GM12878 (cell line): ENCODE results near the gene NTM. TPM values are rescaled to one million over a fixed set of nuclear protein-coding genes. Genes with fewer than 3 reads are reported as not detected.

Experiments
- ATAC-seq: fragments of 200-7000 bp; cut with Tn5 transposase; 3 replicates; pipeline ENCODE4 v1.9.1; 2020; ENCODE audit warnings: mild to moderate bottlenecking, moderate library complexity
- BruUV-seq: library from RNA; stranded (reverse); fragments of 400-500 nt; replicated peaks from 2 replicates; lab custom pipeline; 2021; lab: Mats Ljungman, UMichigan
- CTCF ChIA-PET: fragments of 300-600 bp; sonication (Branson Sonifier 250); formaldehyde crosslinking; extraction: SDS; loops from one replicate; lab custom pipeline; 2021; ENCODE audit warnings: inconsistent platforms; lab: Yijun Ruan, JAX
- POLR2A ChIA-PET: fragments of 350-600 bp; formaldehyde crosslinking; extraction: SDS; loops from one replicate; lab custom pipeline; 2021; ENCODE audit warnings: inconsistent platforms; lab: Charles Lee
- RAD21 ChIA-PET: fragments of 300-600 bp; sonication (Branson Sonifier 250); formaldehyde crosslinking; loops from one replicate; lab custom pipeline; 2023; ENCODE audit warnings: antibody characterized with exemption; ENCODE audit not compliant: unreplicated experiment; lab: Charles Lee
- SMC1A ChIA-PET: fragments of 300-600 bp; sonication (Branson Sonifier 250); formaldehyde crosslinking; loops from one replicate; lab custom pipeline; 2023; ENCODE audit not compliant: unreplicated experiment, uncharacterized antibody; lab: Charles Lee
- DNase-seq: peaks from one replicate; pipeline ENCODE4 v3.0.0-alpha.2; 2011; ENCODE audit warnings: low read depth, low spot score
- FAIRE-seq: peaks from 3 replicates; lab custom pipeline; 2011; peaks lifted over from hg19 to GRCh38; lab: Jason Lieb, UNC
- H2AFZ ChIP-seq: 2 replicates; pipeline ENCODE4 v1.6.0; 2011; ENCODE audit warnings: low read depth, low read length, control low read depth; ENCODE audit not compliant: control insufficient read depth
- H3K27ac ChIP-seq: 2 replicates; pipeline ENCODE4 v1.5.1; 2011; ENCODE audit warnings: control low read depth; ENCODE audit not compliant: control insufficient read depth, insufficient read depth
- H3K27me3 ChIP-seq, 2 experiments: replicated peaks in 1 of 2; 2 replicates each; pipeline versions ENCODE4 v1.6.0 to v1.6.1; 2011; ENCODE audit warnings: low read length in 1 of 2; ENCODE audit not compliant: control insufficient read depth in 2 of 2, insufficient read depth in 2 of 2
- H3K36me3 ChIP-seq, 2 experiments: 2 replicates each; pipeline ENCODE4 v1.5.1; 2011; ENCODE audit warnings: low read length in 1 of 2; ENCODE audit not compliant: control insufficient read depth in 2 of 2, insufficient read depth in 2 of 2
- H3K4me1 ChIP-seq: 2 replicates; pipeline ENCODE4 v1.6.1; 2011; ENCODE audit warnings: mild to moderate bottlenecking, low read length, moderate library complexity, mixed read lengths; ENCODE audit not compliant: control insufficient read depth, insufficient read depth
- H3K4me2 ChIP-seq: 2 replicates; pipeline ENCODE4 v1.6.0; 2011; ENCODE audit warnings: control low read depth; ENCODE audit not compliant: control insufficient read depth, insufficient read depth
- H3K4me3 ChIP-seq: fragments of 200-600 bp; sonication (generic); 2 replicates; pipeline ENCODE4 v1.5.1; 2016
- H3K79me2 ChIP-seq: 2 replicates; pipeline ENCODE4 v1.6.0; 2011; ENCODE audit warnings: low read length; ENCODE audit not compliant: control insufficient read depth, insufficient read depth
- H3K9ac ChIP-seq: 2 replicates; pipeline ENCODE4 v1.8.0; 2011; ENCODE audit warnings: low read length, control low read depth, mixed read lengths; ENCODE audit not compliant: control insufficient read depth, insufficient read depth
- H3K9me3 ChIP-seq: replicated peaks from 3 replicates; pipeline ENCODE4 v1.5.1; 2011; ENCODE audit warnings: mild to moderate bottlenecking, low read length; ENCODE audit not compliant: control insufficient read depth, insufficient read depth
- H4K20me1 ChIP-seq: 2 replicates; pipeline ENCODE4 v1.6.0; 2011; ENCODE audit not compliant: control insufficient read depth, insufficient read depth
- ATF7 ChIP-seq: fragments of 450-650 bp; IDR thresholded peaks from 2 replicates; pipeline ENCODE4 v1.6.1; 2016; ENCODE audit warnings: low read depth, mild to moderate bottlenecking
- CHD1 ChIP-seq: IDR thresholded peaks from 2 replicates; pipeline ENCODE4 v1.6.1; 2012; ENCODE audit warnings: low read depth, low read length, improper control_type of control experiment
- EZH2 ChIP-seq: IDR thresholded peaks from 2 replicates; pipeline ENCODE4 v1.6.1; 2012; ENCODE audit warnings: low read depth, mild to moderate bottlenecking, control low read depth, inconsistent platforms, low read length, borderline replicate concordance; ENCODE audit not compliant: control insufficient read depth
- POLR2AphosphoS5 ChIP-seq: IDR thresholded peaks from 2 replicates; pipeline ENCODE4 v1.6.1; 2011; ENCODE audit warnings: mild to moderate bottlenecking, low read length, inconsistent platforms
- RAD21 ChIP-seq: IDR thresholded peaks from 2 replicates; pipeline ENCODE4 v1.6.1; 2011; ENCODE audit warnings: mild to moderate bottlenecking, low read depth, low read length, moderate library complexity; ENCODE audit not compliant: insufficient read depth
- SIN3A ChIP-seq: IDR thresholded peaks from 2 replicates; pipeline ENCODE4 v1.6.1; 2012; ENCODE audit warnings: low read depth, low read length, improper control_type of control experiment
- WRNIP1 ChIP-seq: IDR thresholded peaks from 2 replicates; pipeline ENCODE4 v1.6.1; 2011; ENCODE audit warnings: low read depth, low read length, improper control_type of control experiment, borderline replicate concordance
- ZNF274 ChIP-seq: IDR thresholded peaks from one replicate; pipeline ENCODE4 v1.8.0; 2011; ENCODE audit not compliant: insufficient read length, insufficient read depth
- ZSCAN29 ChIP-seq: fragments of 450-650 bp; IDR thresholded peaks from 2 replicates; pipeline ENCODE4 v1.6.1; 2017; ENCODE audit warnings: mild to moderate bottlenecking, moderate library complexity
- WGBS: methylation state at CpG from one replicate; pipeline ENCODE4 v1.1.6; 2016; ENCODE audit warnings: low lambda C conversion rate; ENCODE audit not compliant: insufficient replicate concordance, insufficient coverage; ENCODE audit errors: missing lambda C conversion rate; 5-methylcytosine and 5-hydroxymethylcytosine counted together
- in situ Hi-C: fragments of 300-500 bp; cut with MboI; formaldehyde crosslinking; loops from 9 replicates; pipeline ENCODE4 v1.14.3; 2018; ENCODE audit warnings: mixed read lengths
- intact Hi-C: fragments of 100-400 bp; cut with micrococcal nuclease; formaldehyde crosslinking; loops from one replicate; pipeline ENCODE4 v1.14.2; 2022; ENCODE audit not compliant: unreplicated experiment
- polyA plus RNA-seq, 11 experiments: library from polyadenylated mRNA; depleted of rRNA in 4 of 11; unstranded in 6 of 11; stranded (reverse) in 5 of 11; fragments of >200 nt; fragmentation: Nextera tagmentation in 4 of 11; fragmentation: Illumina TruSeq in 1 of 11; extraction: Ambion mirVana in 4 of 11; extraction: Trizol in 1 of 11; gene quantifications; 1 replicate in 1 of 11; 2 replicates in 10 of 11; pipeline versions ENCODE4 v1.2.1 to v1.2.3, GENCODE V29; 2011 to 2016; ENCODE audit warnings: inconsistent platforms in 2 of 11, missing spikeins in 2 of 11, low read depth in 1 of 11
- total RNA-seq, 4 experiments: library from RNA; depleted of rRNA in 3 of 4; stranded (reverse); fragments of >200 nt in 3 of 4; fragmentation: Illumina TruSeq in 1 of 4; extraction: Trizol in 1 of 4; gene quantifications; 2 replicates each; pipeline versions ENCODE4 v1.2.1 to v1.2.3, GENCODE V29; 2013 to 2021
- TF ChIP-seq, protein P1 (sequence below): fragments of 150-350 bp; IDR thresholded peaks from 2 replicates; pipeline ENCODE4 v1.6.1; 2014; ENCODE audit warnings: mild to moderate bottlenecking, low read depth, low read length
- TF ChIP-seq, protein P2 (sequence below): IDR thresholded peaks from 2 replicates; pipeline ENCODE4 v1.6.1; 2011; ENCODE audit warnings: mild to moderate bottlenecking, low read depth, low read length, moderate library complexity; ENCODE audit not compliant: insufficient replicate concordance
- TF ChIP-seq, protein P3 (sequence below): fragments of 450-650 bp; IDR thresholded peaks from 2 replicates; pipeline ENCODE4 v1.6.1; 2017; ENCODE audit warnings: low read depth, mild to moderate bottlenecking, moderate library complexity

Gene NTM
- total and polyA plus RNA-seq, 10 of the 15 experiments (the other 5 are each of a cell fraction or from before 2014, with no cell fraction given): not detected

DNA sequence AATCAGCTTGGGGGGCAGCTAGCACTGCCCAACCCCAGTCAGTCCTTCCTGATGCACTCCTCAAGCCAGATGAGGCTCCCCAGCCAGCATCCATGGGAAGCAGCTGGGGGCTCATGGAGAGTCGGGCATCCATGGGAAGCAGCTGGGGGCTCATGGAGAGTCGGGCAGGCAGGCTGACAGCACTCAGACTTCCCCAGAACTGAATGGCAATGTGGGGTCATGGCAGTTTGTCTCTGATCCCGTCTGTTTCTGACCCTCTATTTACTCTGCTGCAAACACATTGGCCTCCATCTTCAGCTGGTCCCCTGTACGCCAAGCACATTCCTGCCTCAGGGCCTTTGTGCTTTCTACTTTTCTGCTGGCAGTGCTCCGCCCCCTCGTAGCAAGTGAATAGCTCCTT, 314.8 kb downstream of the NTM start (continued):
- TF ChIP-seq, protein P1, sequence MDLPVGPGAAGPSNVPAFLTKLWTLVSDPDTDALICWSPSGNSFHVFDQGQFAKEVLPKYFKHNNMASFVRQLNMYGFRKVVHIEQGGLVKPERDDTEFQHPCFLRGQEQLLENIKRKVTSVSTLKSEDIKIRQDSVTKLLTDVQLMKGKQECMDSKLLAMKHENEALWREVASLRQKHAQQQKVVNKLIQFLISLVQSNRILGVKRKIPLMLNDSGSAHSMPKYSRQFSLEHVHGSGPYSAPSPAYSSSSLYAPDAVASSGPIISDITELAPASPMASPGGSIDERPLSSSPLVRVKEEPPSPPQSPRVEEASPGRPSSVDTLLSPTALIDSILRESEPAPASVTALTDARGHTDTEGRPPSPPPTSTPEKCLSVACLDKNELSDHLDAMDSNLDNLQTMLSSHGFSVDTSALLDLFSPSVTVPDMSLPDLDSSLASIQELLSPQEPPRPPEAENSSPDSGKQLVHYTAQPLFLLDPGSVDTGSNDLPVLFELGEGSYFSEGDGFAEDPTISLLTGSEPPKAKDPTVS: no peak
- TF ChIP-seq SIN3A (no peak), ATF7 (no peak), WRNIP1 (no peak), ZSCAN29 (no peak), EZH2 (no peak), RAD21 (no peak), POLR2AphosphoS5 (no peak)
- TF ChIP-seq, protein P2, sequence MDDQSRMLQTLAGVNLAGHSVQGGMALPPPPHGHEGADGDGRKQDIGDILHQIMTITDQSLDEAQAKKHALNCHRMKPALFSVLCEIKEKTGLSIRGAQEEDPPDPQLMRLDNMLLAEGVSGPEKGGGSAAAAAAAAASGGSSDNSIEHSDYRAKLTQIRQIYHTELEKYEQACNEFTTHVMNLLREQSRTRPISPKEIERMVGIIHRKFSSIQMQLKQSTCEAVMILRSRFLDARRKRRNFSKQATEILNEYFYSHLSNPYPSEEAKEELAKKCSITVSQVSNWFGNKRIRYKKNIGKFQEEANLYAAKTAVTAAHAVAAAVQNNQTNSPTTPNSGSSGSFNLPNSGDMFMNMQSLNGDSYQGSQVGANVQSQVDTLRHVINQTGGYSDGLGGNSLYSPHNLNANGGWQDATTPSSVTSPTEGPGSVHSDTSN: no peak
- TF ChIP-seq, all 136 proteins: peak for 0

DNA sequence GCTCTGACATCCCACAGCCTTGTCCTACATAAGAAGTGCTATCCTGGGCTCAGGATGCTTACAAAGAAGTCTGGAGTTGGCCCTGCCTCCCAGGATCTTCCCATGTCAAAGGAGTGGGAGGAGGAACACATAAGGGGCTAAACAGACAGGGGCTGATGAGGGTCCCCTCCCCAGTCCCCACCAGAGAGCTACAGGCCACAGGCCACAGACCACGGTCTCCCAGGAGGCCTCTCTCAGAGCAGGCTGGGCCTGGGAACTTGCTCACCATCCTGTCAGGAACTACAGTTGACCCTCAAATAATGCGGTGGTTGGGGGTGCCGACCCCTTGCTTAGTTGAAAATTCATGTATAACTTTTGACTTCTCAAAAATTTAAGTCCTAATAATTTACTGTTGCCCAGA, 315.5 kb downstream of the NTM start:
- intact Hi-C loops: no loop called here
- no peaks in the 10 kb centered on the region for H3K36me3 ChIP-seq
- no peak for ATAC-seq
- WGBS: 36% methylated on average over 3 of the region's 3 CpGs
- no peak overlapping the region for H3K27ac ChIP-seq
- SMC1A ChIA-PET: interaction anchor here (0.8 kb wide), 1 partner anchor 11 kb away, joined by 3 read pairs; no protein-coding TSS in a partner anchor
- RAD21 ChIA-PET: no interaction called here
- POLR2A ChIA-PET: no interaction called here
- no peaks in the 10 kb centered on the region for H4K20me1 ChIP-seq
- DNase-seq: no peak
- TF ChIP-seq CHD1: no peak
- no peak for TF ChIP-seq ZNF274
- TF ChIP-seq, protein P3, sequence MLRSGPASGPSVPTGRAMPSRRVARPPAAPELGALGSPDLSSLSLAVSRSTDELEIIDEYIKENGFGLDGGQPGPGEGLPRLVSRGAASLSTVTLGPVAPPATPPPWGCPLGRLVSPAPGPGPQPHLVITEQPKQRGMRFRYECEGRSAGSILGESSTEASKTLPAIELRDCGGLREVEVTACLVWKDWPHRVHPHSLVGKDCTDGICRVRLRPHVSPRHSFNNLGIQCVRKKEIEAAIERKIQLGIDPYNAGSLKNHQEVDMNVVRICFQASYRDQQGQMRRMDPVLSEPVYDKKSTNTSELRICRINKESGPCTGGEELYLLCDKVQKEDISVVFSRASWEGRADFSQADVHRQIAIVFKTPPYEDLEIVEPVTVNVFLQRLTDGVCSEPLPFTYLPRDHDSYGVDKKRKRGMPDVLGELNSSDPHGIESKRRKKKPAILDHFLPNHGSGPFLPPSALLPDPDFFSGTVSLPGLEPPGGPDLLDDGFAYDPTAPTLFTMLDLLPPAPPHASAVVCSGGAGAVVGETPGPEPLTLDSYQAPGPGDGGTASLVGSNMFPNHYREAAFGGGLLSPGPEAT: no peak
- H3K79me2 ChIP-seq: no peaks in the 10 kb centered on the region
- H3K27me3 ChIP-seq: no peaks in the 10 kb centered on the region; a peak in 2 of 4 replicates
- H3K4me2 ChIP-seq: no peak overlapping the region
- H3K9me3 ChIP-seq: no peaks in the 10 kb centered on the region
- no peak overlapping the region for H3K4me3 ChIP-seq
- BruUV-seq: no TSS peak
- in situ Hi-C loops: no loop called here
- H3K9ac ChIP-seq: no peak overlapping the region
- CTCF ChIA-PET: interaction anchor here (2.0 to 2.3 kb wide), 2 partner anchors 9 to 12 kb away, joined by 6 to 13 read pairs; no protein-coding TSS in a partner anchor
- H2AFZ ChIP-seq: no peak overlapping the region
- H3K4me1 ChIP-seq: no peaks in the 10 kb centered on the region
- no peak for FAIRE-seq
